Suprapubic skin (tissue), 3 donors: Measurements from ENCODE around the gene WBP2NL.

Experiments
- CTCF ChIP-seq, 2 donors: fragments of 200-600 bp in 1 of 2; fragments of 450-650 bp in 1 of 2; sonication (generic) in 1 of 2; IDR thresholded peaks; one replicate each; pipeline ENCODE4 v1.5.1; 2016 to 2019; ENCODE audit warnings: antibody characterized with exemption in 2 of 2, mild to moderate bottlenecking in 1 of 2, moderate library complexity in 1 of 2
- POLR2AphosphoS5 ChIP-seq, 3 donors: sonication (generic); formaldehyde crosslinking; IDR thresholded peaks; one replicate each; pipeline ENCODE4 v1.6.1; 2017; ENCODE audit warnings: antibody characterized with exemption in 3 of 3

GRCh38 chr22:42007922-42008321, 9.3 kb downstream of the WBP2NL start:
- TF ChIP-seq CTCF (IDR thresholded peaks at IDR 0.05): no peak
- TF ChIP-seq POLR2AphosphoS5 (IDR thresholded peaks at IDR 0.05): no peak
